ENCODE measurements around the gene LLCFC1. TPM values are rescaled to one million over a fixed set of nuclear protein-coding genes. Genes with fewer than 3 reads are reported as not detected.

Gene LLCFC1
- not detected for polyA plus RNA-seq (2012; ENCODE audit: missing spikeins)

DNA sequence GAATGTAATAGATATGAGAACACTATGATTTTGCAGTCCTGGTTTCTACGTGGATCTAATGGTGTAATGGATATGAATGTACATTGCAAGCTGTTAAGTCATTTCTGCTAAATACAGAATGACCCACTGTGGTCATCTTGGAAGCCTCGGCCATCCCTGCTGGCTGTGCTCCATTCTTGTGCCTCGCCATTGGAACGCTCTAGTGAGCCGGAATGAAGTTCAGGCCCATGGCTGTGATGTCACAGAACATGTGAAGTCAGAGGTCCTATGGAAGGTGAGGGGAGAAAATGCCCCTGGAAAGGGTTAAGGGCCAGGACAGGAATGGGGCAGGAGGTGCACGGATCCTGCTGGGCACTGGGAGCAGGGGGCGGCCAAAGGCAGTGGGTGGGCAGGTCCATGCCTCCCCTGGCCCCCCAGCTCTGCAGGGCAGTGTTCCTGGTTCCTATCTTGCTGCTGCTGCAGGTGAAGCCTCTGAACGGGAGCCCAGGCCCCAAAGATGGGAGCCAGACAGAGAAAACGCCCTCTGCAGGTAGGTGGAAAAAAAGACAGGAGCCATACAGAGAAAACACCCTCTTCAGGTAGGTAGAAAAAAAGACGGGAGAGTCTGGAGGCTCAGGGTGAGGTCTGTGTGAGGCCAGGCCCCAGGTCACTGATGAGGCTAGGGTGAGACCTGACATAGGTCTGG, at the start of gene LLCFC1:
Gene LLCFC1 (plus strand): TSS at position 259 of the 685 bp plus-strand sequence. CDS start 138 bp downstream, at position 397.
- no peak for TF ChIP-seq TAF1 (IDR thresholded peaks at IDR 0.05; ENCODE audit: borderline replicate concordance, low read depth, low read length)
- TF ChIP-seq POLR2AphosphoS5 (IDR thresholded peaks at IDR 0.05; ENCODE audit: low read depth, low read length) = no peak
- TF ChIP-seq POLR2A (IDR thresholded peaks at IDR 0.05; ENCODE audit: low read depth, low read length) = no peak
- FAIRE-seq (no peak), DNase-seq (ENCODE audit: insufficient read length) (peak; percentile 41)

DNA sequence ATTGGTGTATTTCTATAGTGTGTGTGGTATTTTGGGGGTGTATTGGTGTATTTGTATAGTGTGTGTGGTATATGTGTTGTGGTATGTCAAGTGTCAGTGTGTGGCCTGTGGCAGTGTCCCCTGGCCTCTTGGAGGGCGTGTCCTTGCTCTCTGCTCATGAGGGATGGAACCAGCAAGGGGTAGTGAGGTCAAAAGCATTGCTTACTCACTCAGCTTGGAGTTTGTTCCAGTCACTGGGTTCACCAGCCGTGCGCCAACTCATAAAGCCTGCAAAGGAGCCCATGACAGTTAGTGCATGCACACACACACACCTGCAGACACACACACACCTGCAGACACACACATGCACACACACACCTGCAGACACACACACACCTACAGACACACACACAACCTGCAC, 49.5 kb upstream of the LLCFC1 start:
- TF ChIP-seq POLR2A (IDR thresholded peaks at IDR 0.05; ENCODE audit: low read depth, low read length) (no peak), TAF1 (IDR thresholded peaks at IDR 0.05; ENCODE audit: borderline replicate concordance, low read depth, low read length) (no peak), POLR2AphosphoS5 (IDR thresholded peaks at IDR 0.05; ENCODE audit: low read depth, low read length) (no peak)
- FAIRE-seq = no peak

GRCh38 chr7:142890874-142891485, 48.3 kb upstream of the LLCFC1 start:
- no peak for TF ChIP-seq POLR2AphosphoS5 (IDR thresholded peaks at IDR 0.05; ENCODE audit: low read depth, low read length)
- TF ChIP-seq TAF1 (IDR thresholded peaks at IDR 0.05; ENCODE audit: borderline replicate concordance, low read depth, low read length) = no peak
- no peak for TF ChIP-seq POLR2A (IDR thresholded peaks at IDR 0.05; ENCODE audit: low read depth, low read length)
- FAIRE-seq (no peak), DNase-seq (ENCODE audit: insufficient read length) (no peak)

More for the DNA sequence above, 49.5 kb upstream of the LLCFC1 start:
- DNase-seq (ENCODE audit: insufficient read length) = no peak

- DNase-seq (ENCODE audit: insufficient read length) (no peak), FAIRE-seq (no peak)
- no peak for TF ChIP-seq POLR2AphosphoS5 (IDR thresholded peaks at IDR 0.05; ENCODE audit: low read depth, low read length)
These were observed 47.7 kb upstream of the LLCFC1 start for GRCh38 chr7:142891490-142892082.

DNA sequence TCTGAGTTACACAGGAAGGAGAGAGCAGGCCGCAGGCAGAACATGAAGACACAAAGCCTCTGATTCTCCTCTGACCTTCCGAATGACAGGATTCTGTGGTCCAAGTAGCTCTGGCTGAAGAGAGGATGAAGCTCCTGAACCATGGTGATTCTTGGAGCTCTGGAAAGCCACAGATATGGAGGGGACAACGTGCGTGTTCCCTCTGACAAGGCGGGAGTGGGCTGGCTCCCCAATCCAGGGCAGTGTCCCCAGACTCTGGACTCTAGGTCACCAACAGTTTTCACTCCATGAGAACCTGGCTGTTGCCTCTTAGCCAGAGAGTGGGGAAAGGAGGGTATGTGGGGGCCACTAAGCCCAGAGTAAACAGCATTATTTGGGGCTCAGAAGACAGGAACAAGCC, 46.3 kb upstream of the LLCFC1 start:
- no peak for FAIRE-seq
- TF ChIP-seq POLR2AphosphoS5 (IDR thresholded peaks at IDR 0.05; ENCODE audit: low read depth, low read length) (no peak), POLR2A (IDR thresholded peaks at IDR 0.05; ENCODE audit: low read depth, low read length) (no peak), TAF1 (IDR thresholded peaks at IDR 0.05; ENCODE audit: borderline replicate concordance, low read depth, low read length) (no peak)

GRCh38 chr7:142894112-142894984, 44.9 kb upstream of the LLCFC1 start:
- DNase-seq (ENCODE audit: insufficient read length) (no peak), FAIRE-seq (no peak)
- TF ChIP-seq POLR2A (IDR thresholded peaks at IDR 0.05; ENCODE audit: low read depth, low read length) (no peak), POLR2AphosphoS5 (IDR thresholded peaks at IDR 0.05; ENCODE audit: low read depth, low read length) (no peak), TAF1 (IDR thresholded peaks at IDR 0.05; ENCODE audit: borderline replicate concordance, low read depth, low read length) (no peak)

More for the DNA sequence above, 46.3 kb upstream of the LLCFC1 start:
- no peak for DNase-seq (ENCODE audit: insufficient read length)

DNA sequence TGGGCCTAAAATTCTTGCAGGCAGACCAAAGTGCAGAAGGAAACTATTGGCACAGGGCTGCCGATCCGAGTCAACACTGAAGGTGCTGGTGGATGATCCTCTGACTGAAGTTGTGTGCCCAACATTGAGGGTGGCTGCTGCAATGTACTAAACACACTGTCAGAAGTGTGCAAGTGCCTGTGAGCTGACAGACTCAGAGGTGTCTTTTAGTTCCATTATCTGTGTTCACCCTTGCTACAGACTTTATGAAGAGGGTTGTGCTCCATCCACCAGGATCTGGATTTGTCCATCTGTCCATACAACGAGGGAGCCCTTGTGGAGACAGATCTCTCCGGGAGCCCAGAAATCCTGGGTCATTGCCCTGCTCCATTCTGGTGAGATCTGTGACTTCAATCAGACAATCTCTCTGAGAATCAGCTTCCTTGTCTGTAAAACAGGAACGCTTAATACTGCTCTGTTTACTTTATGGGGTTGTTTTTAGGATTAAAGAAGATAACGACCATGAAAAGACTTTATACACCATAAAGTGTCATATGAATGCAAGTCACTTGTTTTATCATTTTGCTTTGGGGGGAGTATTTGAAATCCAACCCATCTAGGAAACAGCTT, 44.2 kb upstream of the LLCFC1 start:
- TF ChIP-seq POLR2AphosphoS5 (IDR thresholded peaks at IDR 0.05; ENCODE audit: low read depth, low read length) (no peak), TAF1 (IDR thresholded peaks at IDR 0.05; ENCODE audit: borderline replicate concordance, low read depth, low read length) (no peak), POLR2A (IDR thresholded peaks at IDR 0.05; ENCODE audit: low read depth, low read length) (no peak)
- DNase-seq (ENCODE audit: insufficient read length) (no peak), FAIRE-seq (no peak)

GRCh38 chr7:142896151-142896550, 43.1 kb upstream of the LLCFC1 start:
- no peak for DNase-seq (ENCODE audit: insufficient read length)
- no peak for TF ChIP-seq POLR2AphosphoS5 (IDR thresholded peaks at IDR 0.05; ENCODE audit: low read depth, low read length)
- no peak for TF ChIP-seq TAF1 (IDR thresholded peaks at IDR 0.05; ENCODE audit: borderline replicate concordance, low read depth, low read length)
- TF ChIP-seq POLR2A (IDR thresholded peaks at IDR 0.05; ENCODE audit: low read depth, low read length) = no peak
- no peak for FAIRE-seq

DNA sequence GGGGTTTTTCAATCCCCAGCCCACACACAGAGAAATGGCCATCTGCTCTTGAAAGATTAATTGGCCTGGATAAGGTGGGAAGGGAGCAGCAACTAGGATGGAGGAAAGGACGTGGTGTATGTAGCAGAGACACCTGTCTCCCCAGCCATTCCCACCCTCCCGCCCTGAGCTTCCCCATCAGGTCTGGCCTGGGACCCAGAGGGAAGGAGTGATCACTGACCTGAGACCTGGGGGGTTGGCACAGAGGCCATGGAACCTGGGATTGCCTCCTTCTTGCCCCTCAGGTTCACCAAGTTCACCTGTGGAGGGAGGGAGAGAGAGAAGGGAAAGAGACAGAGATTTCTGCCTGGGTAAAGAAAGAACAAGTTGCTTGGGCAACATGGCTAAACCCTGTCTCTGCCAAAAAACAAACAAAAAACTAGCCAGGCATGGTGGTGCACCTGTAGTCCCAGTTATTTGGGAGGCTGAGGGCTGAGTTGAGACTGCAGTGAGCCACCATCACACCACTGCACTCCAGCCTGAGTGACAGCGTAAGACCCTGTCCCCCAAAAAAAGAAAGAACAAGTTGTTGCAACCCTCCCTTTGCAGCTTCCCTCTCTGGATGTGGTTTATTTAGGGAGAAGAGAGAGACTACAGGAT, 42.4 kb upstream of the LLCFC1 start:
- TF ChIP-seq POLR2A (IDR thresholded peaks at IDR 0.05; ENCODE audit: low read depth, low read length) (no peak), TAF1 (IDR thresholded peaks at IDR 0.05; ENCODE audit: borderline replicate concordance, low read depth, low read length) (no peak), POLR2AphosphoS5 (IDR thresholded peaks at IDR 0.05; ENCODE audit: low read depth, low read length) (no peak)
- DNase-seq (ENCODE audit: insufficient read length) (no peak), FAIRE-seq (no peak)

- no peak for FAIRE-seq
- no peak for DNase-seq (ENCODE audit: insufficient read length)
These were observed 41.6 kb upstream of the LLCFC1 start for GRCh38 chr7:142897691-142898090.

More at GRCh38 chr7:142897691-142898090, 41.6 kb upstream of the LLCFC1 start:
- TF ChIP-seq TAF1 (IDR thresholded peaks at IDR 0.05; ENCODE audit: borderline replicate concordance, low read depth, low read length) (no peak), POLR2AphosphoS5 (IDR thresholded peaks at IDR 0.05; ENCODE audit: low read depth, low read length) (no peak), POLR2A (IDR thresholded peaks at IDR 0.05; ENCODE audit: low read depth, low read length) (no peak)
